ENCODE data around the gene KCNE4.

KCNE4 gene

GRCh38 chr2:223058952-223059716, 7.1 kb downstream of the KCNE4 start:
- DNase-seq = peak; percentile 87

DNA sequence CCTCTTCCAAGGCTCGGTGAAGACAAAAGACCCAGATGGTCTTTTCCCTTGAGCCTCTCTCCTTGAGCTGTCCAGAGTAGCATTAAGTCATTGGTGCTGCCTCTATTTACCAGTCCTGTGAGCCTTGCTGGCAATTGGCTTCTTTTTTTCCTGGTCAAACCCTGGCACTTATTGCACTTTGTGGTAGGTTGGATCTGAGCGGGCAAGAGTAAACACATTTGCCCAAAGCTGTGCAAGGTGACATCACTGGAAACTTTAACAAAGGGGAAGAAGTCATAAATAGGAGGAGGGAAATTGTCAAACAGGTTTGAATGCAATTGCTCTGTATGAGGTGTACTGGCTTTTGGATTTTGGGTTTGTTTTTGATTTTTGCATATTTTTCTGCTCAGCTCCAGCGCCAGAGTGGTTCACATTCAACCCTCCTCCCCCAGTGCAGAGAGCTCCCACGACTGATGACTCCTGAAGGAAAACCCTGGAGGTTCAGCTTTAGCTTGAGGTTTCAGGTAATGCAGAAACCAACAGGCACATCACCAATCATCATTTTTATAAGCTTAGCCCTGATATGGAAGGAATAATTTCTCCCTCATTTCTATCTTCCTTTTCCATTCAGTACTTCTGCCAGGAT, 8.3 kb downstream of the KCNE4 start:
- DNase-seq = no peak

- peak; percentile 98 for DNase-seq
Observed at GRCh38 chr2:223062396-223062795, 10.4 kb downstream of the KCNE4 start.

DNA sequence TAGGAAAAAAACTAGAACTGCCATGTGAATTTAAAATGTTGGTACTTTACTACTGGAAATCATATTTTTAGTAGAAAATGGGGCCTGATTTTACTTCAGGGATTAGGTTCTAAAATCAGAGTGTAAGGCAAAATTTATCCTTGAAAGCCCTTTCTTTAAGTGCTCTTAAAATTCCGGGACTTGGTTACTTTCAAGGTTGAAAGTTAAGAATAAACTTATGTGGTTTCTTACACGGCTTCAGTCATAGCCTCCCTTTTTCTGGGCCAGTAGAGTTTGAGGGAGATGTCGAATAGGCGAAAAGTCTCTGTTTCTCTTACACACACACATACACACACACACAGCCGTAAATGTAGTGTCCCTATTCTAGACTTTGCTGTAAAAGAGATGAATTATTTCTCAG, 13.1 kb downstream of the KCNE4 start:
- DNase-seq = no peak

- no peak for DNase-seq
Observed at GRCh38 chr2:223066721-223067120, 14.7 kb downstream of the KCNE4 start.

DNA sequence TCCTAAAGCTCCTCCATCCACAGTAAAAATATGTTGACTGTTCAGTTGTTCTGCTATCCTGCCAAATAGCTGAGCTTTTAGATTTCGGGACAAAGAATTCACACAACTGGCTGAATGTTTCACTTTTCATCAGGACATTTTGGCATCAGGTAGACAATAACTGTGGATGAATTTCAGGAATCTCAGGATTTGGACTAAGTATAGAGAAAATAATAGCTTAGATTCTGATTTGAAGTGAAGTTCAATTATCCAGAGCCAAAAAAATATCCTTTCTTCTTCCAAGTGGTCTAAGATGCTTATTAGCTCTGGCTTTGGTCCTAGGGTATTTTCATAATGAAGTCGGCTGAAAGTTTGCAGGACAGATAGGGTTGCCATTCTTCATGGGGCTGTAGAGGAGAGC, 16.1 kb downstream of the KCNE4 start:
- no peak for DNase-seq

DNA sequence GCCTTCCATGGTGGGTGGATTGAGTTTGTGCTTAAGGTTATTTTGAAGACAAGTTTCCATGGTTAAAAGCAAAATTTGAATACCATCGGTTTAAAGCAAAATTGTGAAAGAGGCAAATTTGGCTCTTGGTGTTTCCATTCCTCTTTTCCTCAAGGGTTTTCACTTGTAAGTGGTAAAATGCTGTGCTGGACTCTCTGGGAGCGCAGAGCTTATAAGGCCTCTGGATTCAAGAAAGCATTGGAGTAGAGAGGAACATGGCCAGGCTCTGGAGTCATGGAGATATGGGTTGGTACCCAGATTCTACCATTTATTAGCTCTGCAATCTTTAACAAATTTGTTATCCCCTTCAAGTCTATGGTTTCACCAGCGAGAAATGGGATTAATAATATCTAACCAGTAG, 17.5 kb downstream of the KCNE4 start:
- no peak for DNase-seq

- DNase-seq = no peak
Observed at GRCh38 chr2:223069988-223070387, 18.0 kb downstream of the KCNE4 start.

DNA sequence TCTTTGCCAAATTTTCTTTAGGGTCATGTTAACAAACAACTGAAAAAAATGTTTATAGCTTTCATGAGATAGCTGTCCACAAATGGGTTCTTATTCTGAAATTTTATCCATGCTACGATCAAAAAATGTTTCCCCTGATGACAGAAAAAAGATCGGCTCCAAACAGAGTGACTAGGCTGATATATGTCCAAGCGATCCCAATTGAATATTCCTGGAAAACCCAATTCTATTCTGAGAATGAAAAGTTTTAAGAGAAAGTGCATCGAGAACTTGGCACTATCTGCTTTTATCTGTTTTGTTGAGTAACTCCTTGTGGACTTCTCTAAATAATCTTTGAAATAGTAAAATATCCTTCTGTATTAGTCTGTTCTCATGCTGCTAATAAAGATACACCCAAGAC, 19.1 kb downstream of the KCNE4 start:
- no peak for DNase-seq

GRCh38 chr2:223072826-223073225, 20.8 kb downstream of the KCNE4 start:
- no peak for DNase-seq

- DNase-seq = peak; percentile 64
Observed at GRCh38 chr2:223075301-223076270, 23.6 kb downstream of the KCNE4 start.

DNA sequence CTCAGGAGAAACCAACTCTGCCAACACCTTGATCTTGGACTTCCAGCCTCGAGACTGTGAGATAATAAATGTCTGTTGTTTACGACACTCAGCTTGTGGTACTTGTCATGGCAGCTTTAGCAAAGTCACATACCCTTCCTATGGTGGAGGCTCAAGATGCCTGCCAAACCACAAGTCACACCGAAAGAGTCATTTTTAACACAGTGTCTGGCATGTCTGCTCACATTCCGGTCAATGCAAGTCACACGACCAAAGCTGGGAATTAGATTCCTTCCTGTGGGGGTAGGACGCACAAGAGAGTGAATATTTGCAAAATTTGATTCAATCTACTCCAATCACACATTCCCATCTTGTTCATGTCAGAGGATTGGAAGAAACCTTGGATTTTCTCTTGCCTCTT, 24.6 kb downstream of the KCNE4 start:
- peak; percentile 93 for DNase-seq

DNA sequence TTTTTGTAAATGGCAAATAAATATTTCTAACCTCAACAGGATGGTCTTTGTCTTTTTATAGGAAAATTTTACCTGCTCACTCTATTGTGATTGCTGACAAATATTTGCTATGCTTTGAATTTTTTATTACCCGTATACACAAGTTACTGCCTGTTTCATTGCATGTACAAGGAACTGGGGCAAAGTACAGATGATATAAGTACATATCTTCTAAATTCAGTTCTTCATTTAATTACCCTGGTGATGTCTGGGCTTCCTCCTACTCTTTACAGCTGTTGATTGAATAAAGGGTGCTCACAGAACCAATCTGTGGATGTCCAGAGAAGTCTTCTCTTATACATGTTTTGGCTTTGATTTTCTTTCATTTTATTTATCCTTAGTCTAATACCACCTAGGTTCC, 26.5 kb downstream of the KCNE4 start:
- DNase-seq = no peak

DNA sequence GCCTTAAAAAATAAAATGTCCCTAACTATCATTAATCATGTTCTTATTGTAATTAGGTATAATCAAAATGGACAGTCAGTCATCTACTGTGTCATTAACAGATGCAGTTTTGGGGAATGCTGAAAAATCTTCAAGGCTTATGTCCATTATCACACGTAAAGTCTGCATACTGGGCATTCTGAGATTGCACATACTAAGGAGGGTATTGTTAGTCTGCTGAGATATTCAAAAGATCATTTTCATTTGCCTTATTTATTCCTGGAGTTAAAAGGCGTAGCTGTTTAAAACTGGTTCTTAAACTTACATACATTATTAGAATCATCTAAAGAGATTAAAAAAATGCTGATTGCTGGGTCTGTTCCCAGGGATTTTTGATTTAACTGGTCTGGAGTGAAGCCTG, 27.4 kb downstream of the KCNE4 start:
- DNase-seq = no peak

DNA sequence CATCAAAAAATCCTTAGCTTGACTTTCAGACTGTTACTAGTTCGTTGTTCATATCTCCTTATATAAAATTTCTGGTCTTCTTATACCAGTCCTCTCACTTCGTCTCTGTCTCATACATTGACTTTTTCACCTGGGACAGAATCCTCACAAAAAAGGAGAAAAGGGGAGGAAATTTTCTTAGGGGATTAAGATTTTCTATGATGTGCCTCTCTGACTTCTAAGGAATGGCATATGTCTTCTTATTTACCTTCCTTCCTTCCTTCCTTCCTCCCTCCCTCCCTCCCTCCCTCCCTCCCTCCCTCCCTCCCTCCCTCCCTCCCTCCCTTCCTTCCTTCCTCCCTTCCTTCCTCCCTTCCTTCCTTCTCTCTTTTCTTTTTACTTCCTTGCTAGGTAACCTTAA, 27.9 kb downstream of the KCNE4 start:
- no peak for DNase-seq

DNA sequence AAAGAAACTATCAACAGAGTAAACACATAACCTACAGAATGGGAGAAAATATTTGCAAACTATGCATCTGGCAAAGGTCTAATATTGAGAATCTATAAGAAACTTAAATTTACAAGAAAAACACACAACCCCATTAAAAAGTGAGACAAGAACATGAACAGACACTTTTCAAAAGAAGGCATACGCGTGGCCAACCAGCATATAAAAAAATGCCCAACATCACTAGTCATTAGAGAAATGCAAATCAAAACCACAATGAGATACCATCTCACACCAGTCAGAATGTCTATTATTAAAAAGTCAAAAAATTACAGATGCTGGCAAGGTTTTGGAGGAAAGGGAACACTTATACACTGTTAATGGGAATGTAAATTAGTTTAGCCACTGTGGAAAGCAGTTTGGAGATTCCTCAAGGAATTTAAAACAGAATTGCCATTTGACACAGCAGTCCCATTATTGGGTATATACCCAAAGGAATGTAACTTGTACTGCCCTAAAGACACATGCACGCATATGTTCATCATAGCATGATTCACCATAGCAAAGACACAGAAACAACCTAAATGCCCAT, 28.9 kb downstream of the KCNE4 start:
- peak; percentile 35 for DNase-seq

DNA sequence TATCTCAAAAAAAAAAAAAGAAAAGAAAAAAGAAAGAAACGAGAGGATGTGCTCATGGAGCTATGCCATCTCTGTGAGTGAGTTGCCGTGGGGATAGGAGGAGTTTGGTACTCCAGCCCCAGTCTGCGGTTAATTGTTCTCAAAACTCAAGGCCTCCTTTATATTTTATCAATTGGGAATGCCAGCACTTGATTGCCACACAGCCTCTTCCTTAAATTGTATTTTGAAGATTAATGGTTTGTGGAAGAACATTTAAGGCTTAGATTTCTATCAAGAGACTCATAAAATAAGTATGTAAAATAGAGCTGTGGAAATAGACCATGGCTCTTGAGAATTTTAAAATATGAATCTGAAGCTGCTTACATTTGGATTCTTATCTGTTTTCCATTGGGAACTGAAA, 29.8 kb downstream of the KCNE4 start:
- DNase-seq = peak; percentile 80

- peak; percentile 53 for DNase-seq
Observed at GRCh38 chr2:223082706-223083105, 30.7 kb downstream of the KCNE4 start.

DNA sequence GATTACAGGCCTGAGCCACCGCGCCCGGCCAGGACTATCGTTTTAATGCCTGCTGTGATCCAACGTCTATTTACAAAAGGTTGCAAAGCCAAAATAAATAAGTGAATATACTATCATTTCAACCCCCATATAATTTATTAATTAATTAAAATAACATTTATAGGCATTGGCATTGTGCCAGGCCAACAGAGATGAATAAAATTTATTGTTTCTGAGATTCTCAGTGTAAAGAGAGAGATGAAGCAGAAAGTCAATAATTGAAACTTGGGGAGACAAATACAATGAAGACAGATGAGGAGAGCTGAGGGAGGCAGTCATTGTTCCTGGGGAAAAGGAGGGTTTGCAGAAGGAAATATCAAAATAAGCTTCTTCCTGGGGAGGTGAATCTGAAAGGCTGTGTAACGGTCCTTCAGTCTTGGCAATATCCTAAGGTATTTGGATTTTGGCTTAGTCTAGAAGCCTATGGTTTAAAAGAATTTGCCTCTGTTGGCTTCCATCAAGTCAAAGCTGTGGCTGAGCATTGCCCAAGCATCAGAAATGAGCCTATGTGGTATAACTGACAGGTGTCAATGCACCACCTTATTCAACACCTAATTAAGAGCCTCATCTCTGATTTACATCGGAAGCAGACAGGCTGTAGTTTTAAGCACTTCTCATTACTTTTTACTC, 31.5 kb downstream of the KCNE4 start:
- peak; percentile 54 for DNase-seq

- DNase-seq = peak; percentile 60
Observed at GRCh38 chr2:223084873-223085272, 32.9 kb downstream of the KCNE4 start.

DNA sequence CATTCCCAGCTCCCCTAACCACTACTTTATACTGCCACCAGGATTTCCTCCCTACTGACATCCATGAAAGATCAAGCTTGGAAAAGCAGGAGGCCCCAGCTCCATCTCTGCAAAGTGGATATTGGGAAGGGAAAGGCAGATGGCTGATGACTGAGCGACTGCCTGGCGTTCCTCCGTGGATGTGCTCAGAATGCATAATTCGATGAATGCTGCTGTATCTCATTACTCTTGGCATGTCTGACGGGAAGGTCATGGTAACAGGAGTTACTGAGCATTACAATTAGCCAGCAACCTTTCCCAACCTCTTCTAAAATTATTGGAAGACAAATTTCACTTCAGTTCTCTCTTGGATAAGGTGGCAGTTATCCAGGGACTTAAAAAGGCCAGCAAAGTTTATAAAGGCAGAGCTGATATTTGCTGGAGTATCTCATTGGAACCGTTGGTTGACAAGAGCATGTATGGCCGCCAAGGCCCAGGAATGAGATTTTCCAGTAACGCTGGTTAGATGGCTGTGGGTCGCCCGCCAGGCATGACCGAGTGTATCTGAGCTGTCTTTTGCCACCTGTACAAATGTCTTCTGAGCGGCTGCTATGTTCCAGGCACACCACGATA, 34.5 kb downstream of the KCNE4 start:
- no peak for DNase-seq

- no peak for DNase-seq
Observed at GRCh38 chr2:223087466-223087865, 35.5 kb downstream of the KCNE4 start.

Data from fibroblast of upper back skin (primary cell).